IMR-90 (cell line): ENCODE measurements around the gene ANKK1. TPM values are rescaled to one million over a fixed set of nuclear protein-coding genes. Genes with fewer than 3 reads are reported as not detected.
A peak's percentile ranks its signal among the peaks of the same experiment; 100 is the strongest.

Experiments used
- ATAC-seq: fragments of 200-7000 bp; cut with Tn5 transposase; 2 replicates; pipeline ENCODE4 v1.9.1; 2020; ENCODE audit warnings: low read depth, mild to moderate bottlenecking, moderate library complexity
- BruUV-seq: library from RNA; stranded (reverse); fragments of 400-500 nt; replicated peaks from 2 replicates; lab custom pipeline; 2021; lab: Mats Ljungman, UMichigan
- CTCF ChIA-PET: fragments of 300-600 bp; formaldehyde crosslinking; extraction: SDS; loops from one replicate; lab custom pipeline; 2021; ENCODE audit warnings: antibody characterized with exemption; lab: Yijun Ruan, JAX
- POLR2A ChIA-PET: fragments of 300-600 bp; sonication (Branson Sonifier 250); formaldehyde crosslinking; loops from one replicate; lab custom pipeline; 2022; ENCODE audit warnings: antibody characterized with exemption; ENCODE audit not compliant: unreplicated experiment; lab: Charles Lee
- DNase-seq: peaks from one replicate; pipeline ENCODE4 v3.0.0; 2013
- H2AFZ ChIP-seq: replicated peaks from 2 replicates; pipeline ENCODE3; 2013; ENCODE audit warnings: low read length, mild to moderate bottlenecking; ENCODE audit not compliant: poor library complexity
- H2AK5ac ChIP-seq: 2 replicates; pipeline ENCODE4 v1.6.1; 2013; ENCODE audit warnings: low read depth, low read length, inconsistent platforms
- H2AK9ac ChIP-seq: replicated peaks from 2 replicates; pipeline ENCODE3; 2013; ENCODE audit warnings: mild to moderate bottlenecking, low read depth, low read length, moderate library complexity; ENCODE audit not compliant: poor library complexity
- H2BK120ac ChIP-seq: 2 replicates; pipeline ENCODE4 v1.6.1; 2013; ENCODE audit warnings: low read depth, low read length, inconsistent platforms
- H2BK15ac ChIP-seq: 3 replicates; pipeline ENCODE4 v1.6.1; 2013; ENCODE audit warnings: low read depth, low read length, inconsistent platforms
- H2BK20ac ChIP-seq: 2 replicates; pipeline ENCODE4 v1.6.1; 2013; ENCODE audit warnings: low read depth, mild to moderate bottlenecking, inconsistent platforms, low read length, moderate library complexity
- H2BK5ac ChIP-seq: 2 replicates; pipeline ENCODE4 v1.6.1; 2013; ENCODE audit warnings: mild to moderate bottlenecking, low read depth, low read length, inconsistent platforms; ENCODE audit not compliant: poor library complexity, severe bottlenecking
- H3K14ac ChIP-seq: replicated peaks from 2 replicates; pipeline ENCODE4 v1.6.1; 2013; ENCODE audit warnings: low read depth, low read length, inconsistent platforms
- H3K18ac ChIP-seq: 2 replicates; pipeline ENCODE4 v1.6.1; 2013; ENCODE audit warnings: low read depth, low read length, control low read depth
- H3K23ac ChIP-seq: 2 replicates; pipeline ENCODE4 v1.6.1; 2013; ENCODE audit warnings: low read depth, low read length, inconsistent platforms
- H3K27ac ChIP-seq: 2 replicates; pipeline ENCODE4 v1.5.1; 2013; ENCODE audit warnings: mild to moderate bottlenecking, control low read depth, low read length; ENCODE audit not compliant: insufficient read depth
- H3K27me3 ChIP-seq: 2 replicates; pipeline ENCODE4 v1.6.1; 2013; ENCODE audit warnings: low read length; ENCODE audit not compliant: control insufficient read depth, insufficient read depth
- H3K36me3 ChIP-seq: 2 replicates; pipeline ENCODE4 v1.6.1; 2013; ENCODE audit warnings: low read length, mixed read lengths; ENCODE audit not compliant: control insufficient read depth, insufficient read depth
- H3K4ac ChIP-seq: 2 replicates; pipeline ENCODE4 v1.6.1; 2013; ENCODE audit warnings: low read depth, low read length, inconsistent platforms
- H3K4me1 ChIP-seq: 2 replicates; pipeline ENCODE4 v1.6.1; 2013; ENCODE audit warnings: low read length, mixed read lengths; ENCODE audit not compliant: control insufficient read depth, insufficient read depth
- H3K4me2 ChIP-seq: 2 replicates; pipeline ENCODE4 v1.6.1; 2013; ENCODE audit warnings: low read depth, mild to moderate bottlenecking, control low read depth, low read length, moderate library complexity
- H3K4me3 ChIP-seq: 2 replicates; pipeline ENCODE4 v1.5.1; 2013; ENCODE audit warnings: low read depth, mild to moderate bottlenecking, control low read depth, low read length, moderate library complexity; ENCODE audit not compliant: insufficient read depth
- H3K56ac ChIP-seq: 2 replicates; pipeline ENCODE4 v1.6.1; 2013; ENCODE audit warnings: low read length, inconsistent platforms; ENCODE audit not compliant: insufficient read depth; ENCODE audit errors: extremely low read depth
- H3K79me1 ChIP-seq, 2 experiments: 2 replicates each; pipeline ENCODE4 v1.6.1; 2013; ENCODE audit warnings: low read length in 2 of 2, inconsistent platforms in 1 of 2, low read depth in 1 of 2
- H3K9ac ChIP-seq: 2 replicates; pipeline ENCODE4 v1.6.1; 2013; ENCODE audit warnings: low read depth, low read length, control low read depth
- H3K9me1 ChIP-seq: 2 replicates; pipeline ENCODE4 v1.6.1; 2013; ENCODE audit warnings: low read length, inconsistent platforms; ENCODE audit not compliant: insufficient read depth
- H3K9me3 ChIP-seq: 2 replicates; pipeline ENCODE4 v1.6.1; 2013; ENCODE audit warnings: low read length; ENCODE audit not compliant: control insufficient read depth, insufficient read depth
- H4K20me1 ChIP-seq: 2 replicates; pipeline ENCODE4 v1.6.1; 2013; ENCODE audit warnings: low read length, inconsistent platforms; ENCODE audit not compliant: insufficient read depth
- H4K5ac ChIP-seq: 2 replicates; pipeline ENCODE4 v1.6.1; 2013; ENCODE audit warnings: mild to moderate bottlenecking, low read depth, low read length, control low read depth
- H4K8ac ChIP-seq, 2 experiments: 2 replicates each; pipeline ENCODE4 v1.6.1; 2013; ENCODE audit warnings: low read depth in 2 of 2, low read length in 2 of 2, control low read depth in 1 of 2, inconsistent platforms in 1 of 2
- H4K91ac ChIP-seq: 2 replicates; pipeline ENCODE4 v1.6.1; 2013; ENCODE audit warnings: low read depth, low read length, inconsistent platforms; ENCODE audit not compliant: insufficient read depth
- CHD1 ChIP-seq: IDR thresholded peaks from 2 replicates; pipeline ENCODE4 v1.6.1; 2012; ENCODE audit warnings: low read depth, low read length, improper control_type of control experiment
- FOS ChIP-seq: fragments of 150-350 bp; IDR thresholded peaks from 2 replicates; pipeline ENCODE4 v1.6.1; 2016; ENCODE audit warnings: low read depth, low read length
- MAZ ChIP-seq: IDR thresholded peaks from 2 replicates; pipeline ENCODE4 v1.6.1; 2012; ENCODE audit warnings: low read depth, mild to moderate bottlenecking, low read length, improper control_type of control experiment, moderate library complexity, borderline replicate concordance
- MXI1 ChIP-seq: IDR thresholded peaks from 2 replicates; pipeline ENCODE4 v1.6.1; 2012; ENCODE audit warnings: low read depth, mild to moderate bottlenecking, low read length, moderate library complexity, borderline replicate concordance
- NFE2L2 ChIP-seq: fragments of 150-350 bp; IDR thresholded peaks from 2 replicates; pipeline ENCODE4 v1.6.1; 2016; ENCODE audit warnings: low read depth, mild to moderate bottlenecking, low read length
- POLR2A ChIP-seq: IDR thresholded peaks from 2 replicates; pipeline ENCODE4 v1.6.1; 2012; ENCODE audit warnings: mild to moderate bottlenecking, low read depth, low read length
- RCOR1 ChIP-seq: IDR thresholded peaks from 2 replicates; pipeline ENCODE4 v1.6.1; 2012; ENCODE audit warnings: mild to moderate bottlenecking, low read length, improper control_type of control experiment; ENCODE audit not compliant: insufficient replicate concordance
- RFX5 ChIP-seq: IDR thresholded peaks from 2 replicates; pipeline ENCODE4 v1.8.0; 2012; ENCODE audit warnings: low read depth, mild to moderate bottlenecking, low read length, moderate library complexity
- SMC3 ChIP-seq: fragments of 150-350 bp; IDR thresholded peaks from 2 replicates; pipeline ENCODE4 v1.6.1; 2016; ENCODE audit warnings: low read depth, mild to moderate bottlenecking, antibody characterized with exemption, low read length, moderate library complexity
- WGBS, 2 experiments: methylation state at CpG; one replicate each; pipeline versions ENCODE4 v1.1.5 to v1.1.7; 2013; ENCODE audit warnings: missing lambda C conversion rate in 2 of 2; ENCODE audit not compliant: insufficient read length in 1 of 2; ENCODE audit errors: extremely low coverage in 2 of 2; 5-methylcytosine and 5-hydroxymethylcytosine counted together
- dilution Hi-C: fragments of 300-500 bp; cut with HindIII; formaldehyde crosslinking; loops from one replicate; pipeline ENCODE4 v1.14.3; 2018; ENCODE audit warnings: low sequenced_read_pairs; ENCODE audit not compliant: unreplicated experiment
- in situ Hi-C: fragments of 300-500 bp; cut with MboI; formaldehyde crosslinking; loops from 3 replicates; pipeline ENCODE4 v1.14.3; 2019; ENCODE audit warnings: low sequenced_read_pairs, inconsistent platforms, mixed read lengths
- intact Hi-C: fragments of 100-400 bp; cut with micrococcal nuclease; formaldehyde crosslinking; loops from 2 replicates; pipeline ENCODE4 v1.10.0; 2022
- polyA plus RNA-seq, 3 experiments: library from polyadenylated mRNA; depleted of rRNA; stranded (reverse); fragments of >200 nt; gene quantifications; 2 replicates each; pipeline ENCODE4 v1.2.3, GENCODE V29; 2012; ENCODE audit warnings: low replicate concordance in 1 of 3
- total RNA-seq: library from RNA; depleted of rRNA; stranded (reverse); fragments of >200 nt; gene quantifications from 2 replicates; pipeline ENCODE4 v1.2.3, GENCODE V29; 2012
- TF ChIP-seq, protein P1 (sequence below): fragments of 150-350 bp; IDR thresholded peaks from 2 replicates; pipeline ENCODE4 v1.6.1; 2017; ENCODE audit warnings: mild to moderate bottlenecking, antibody characterized with exemption, low read length, low read depth

Gene ANKK1
- total and polyA plus RNA-seq, 2 of the 4 experiments (the other 2 are of a cell fraction): not detected

DNA sequence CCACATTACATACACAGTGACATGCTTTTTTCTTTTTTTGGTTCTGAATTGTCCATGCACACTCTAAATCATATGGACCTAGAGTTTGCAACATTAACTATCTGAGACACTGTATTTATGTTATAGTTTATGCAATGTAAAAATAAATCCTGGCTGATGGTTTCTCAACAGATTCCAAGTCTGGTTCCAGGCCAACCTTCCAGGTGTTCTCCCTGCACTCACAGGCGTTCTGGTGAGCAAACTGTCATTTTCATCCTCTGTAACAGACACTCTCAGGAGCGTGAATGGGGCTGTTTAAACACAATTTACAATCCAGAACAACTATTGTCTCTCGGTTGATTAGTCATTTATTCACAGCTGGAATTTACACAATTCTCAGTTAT, 36.5 kb upstream of the ANKK1 start:
- Histone ChIP-seq H3K56ac (no peak overlapping the region), H3K23ac (no peak overlapping the region), H2BK120ac (no peak overlapping the region), H2AK5ac (no peak overlapping the region), H3K36me3 (peaks cover 2% of the 10 kb centered on the region; the same call in 1 of the 2 replicates), H2BK15ac (no peak overlapping the region), H3K4me2 (no peak overlapping the region), H2BK20ac (no peak overlapping the region), H3K27me3 (no peaks in the 10 kb centered on the region), H3K79me1 (no peaks in the 10 kb centered on the region), H3K4ac (no peak overlapping the region), H4K20me1 (no peaks in the 10 kb centered on the region), H4K91ac (no peak overlapping the region), H4K5ac (no peak overlapping the region), H3K4me3 (no peak overlapping the region), H3K9me1 (peaks cover 4% of the 10 kb centered on the region; the same call in 1 of the 2 replicates), H3K9ac (no peak overlapping the region), H3K4me1 (peaks cover 9% of the 10 kb centered on the region; the same call in 1 of the 2 replicates), H2AFZ (no peak overlapping the region), H4K8ac (no peak overlapping the region), H3K27ac (peak overlapping the region; percentile 24; the same call in 1 of the 2 replicates), H2BK5ac (no peak overlapping the region), H3K18ac (no peak overlapping the region), H3K9me3 (no peaks in the 10 kb centered on the region; the same call in 1 of the 2 replicates), H2AK9ac (no peak overlapping the region), H3K14ac (no peak overlapping the region)
- ChIA-PET POLR2A (no interaction called here), CTCF (no interaction called here)
- dilution Hi-C loops: no loop called here
- in situ Hi-C loops: no loop called here
- DNase-seq (no peak), ATAC-seq (peak; percentile 24; the same call in 1 of the 2 replicates)
- no peak for TF ChIP-seq NFE2L2
- TF ChIP-seq MAZ: no peak
- TF ChIP-seq, protein P1, sequence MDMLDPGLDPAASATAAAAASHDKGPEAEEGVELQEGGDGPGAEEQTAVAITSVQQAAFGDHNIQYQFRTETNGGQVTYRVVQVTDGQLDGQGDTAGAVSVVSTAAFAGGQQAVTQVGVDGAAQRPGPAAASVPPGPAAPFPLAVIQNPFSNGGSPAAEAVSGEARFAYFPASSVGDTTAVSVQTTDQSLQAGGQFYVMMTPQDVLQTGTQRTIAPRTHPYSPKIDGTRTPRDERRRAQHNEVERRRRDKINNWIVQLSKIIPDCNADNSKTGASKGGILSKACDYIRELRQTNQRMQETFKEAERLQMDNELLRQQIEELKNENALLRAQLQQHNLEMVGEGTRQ: no peak
- no peak for TF ChIP-seq RCOR1
- TF ChIP-seq POLR2A: no peak
- TF ChIP-seq RFX5: no peak
- no peak for TF ChIP-seq MXI1
- TF ChIP-seq SMC3: no peak
- TF ChIP-seq CHD1: no peak
- TF ChIP-seq FOS: no peak
- intact Hi-C loops: no loop called here
- no TSS peak for BruUV-seq
- WGBS, 2 experiments: no CpG with 5 or more reads among the region's 3 CpGs
